Left lung (tissue), 10 donors: ENCODE measurements around the gene MTURN. TPM values are rescaled to one million over a fixed set of nuclear protein-coding genes. Genes with fewer than 3 reads are reported as not detected.

ENCODE experiments used
- ATAC-seq: fragments of 200-7000 bp; cut with Tn5 transposase; one replicate; pipeline ENCODE4 v1.9.1; 2020; ENCODE audit warnings: moderate library complexity
- DNase-seq, 4 donors: peaks; one replicate each; pipeline ENCODE4 v3.0.0-alpha.2; 2013 to 2020
- H3K27ac ChIP-seq, 2 donors: fragments of 200-600 bp; sonication (generic) in 1 of 2; one replicate each; pipeline versions ENCODE4 v1.5.0 to v1.8.0; 2020 to 2021
- H3K27me3 ChIP-seq, 2 donors: fragments of 200-600 bp; sonication (generic) in 1 of 2; one replicate each; pipeline versions ENCODE4 v1.5.0 to v1.8.0; 2020 to 2021
- H3K36me3 ChIP-seq, 2 donors: fragments of 200-600 bp; sonication (generic) in 1 of 2; one replicate each; pipeline versions ENCODE4 v1.5.0 to v1.8.0; 2020 to 2021
- H3K4me1 ChIP-seq, 2 donors: fragments of 200-600 bp; one replicate each; pipeline ENCODE4 v1.8.0; 2021
- H3K4me3 ChIP-seq, 2 donors: fragments of 200-600 bp; sonication (generic) in 1 of 2; one replicate each; pipeline versions ENCODE4 v1.5.0 to v1.8.0; 2020 to 2021; ENCODE audit warnings: mild to moderate bottlenecking in 1 of 2
- H3K9me3 ChIP-seq, 2 donors: fragments of 200-600 bp; sonication (generic) in 1 of 2; one replicate each; pipeline versions ENCODE4 v1.5.0 to v1.8.0; 2020 to 2021
- CTCF ChIP-seq, 2 donors: fragments of 200-600 bp; sonication (generic) in 1 of 2; IDR thresholded peaks; one replicate each; pipeline versions ENCODE4 v1.5.0 to v1.8.0; 2021; ENCODE audit warnings: antibody characterized with exemption in 2 of 2
- intact Hi-C, 2 donors: fragments of 100-400 bp; cut with DNase I; formaldehyde crosslinking; loops; one replicate each; pipeline versions ENCODE4 v1.11.2 to v1.14.2; 2022
- polyA plus RNA-seq, 6 donors: library from polyadenylated mRNA; unstranded; fragments of 120-200 nt; gene quantifications; one replicate each; pipeline ENCODE4 v1.2.1, GENCODE V29; 2013; ENCODE audit not compliant: insufficient read length in 6 of 6
- total RNA-seq, 2 donors: library from RNA; stranded (reverse); fragmentation: NEBNext Ultra II Directional; extraction: Animal tissue kit (Norgen Biotek cat#: 25700); gene quantifications; one replicate each; pipeline ENCODE4 v1.2.1, GENCODE V29; 2021
- donor health status: DM: no; HTN: yes; CAD: no.
- donor health status: DM: no; HTN: no; CAD: no.

MTURN gene
- total and polyA plus RNA-seq, 8 donors = 15.6 to 78.2 (median 67.0) TPM

DNA sequence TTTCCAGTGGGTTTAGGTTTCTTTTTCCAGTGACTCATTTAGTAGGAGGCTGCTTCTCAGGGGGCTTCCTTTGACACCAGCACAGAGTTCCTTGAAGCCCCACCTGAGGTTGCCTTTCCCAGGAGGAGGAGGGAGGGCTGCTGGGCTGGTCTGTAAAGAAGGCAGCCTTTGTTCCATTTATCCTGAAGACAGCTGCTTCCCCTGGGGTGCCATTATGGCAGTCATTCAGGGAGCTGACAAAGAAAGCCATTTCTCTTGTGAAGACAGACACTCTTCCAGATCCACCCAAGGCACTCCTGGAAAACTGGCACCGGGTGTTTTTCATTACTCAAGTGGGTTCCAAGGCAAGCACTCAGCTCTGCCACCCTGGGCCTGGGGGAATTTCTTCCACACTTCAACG lies 54.0 kb downstream of the MTURN start:
- Histone ChIP-seq H3K27me3 (no peaks in the 10 kb centered on the region), H3K4me1 (peaks cover 5 to 12% of the 10 kb centered on the region in 2 donors), H3K36me3 (no peaks in the 10 kb centered on the region), H3K27ac (no peak overlapping the region), H3K4me3 (no peak overlapping the region), H3K9me3 (peaks cover 0 to 13% of the 10 kb centered on the region in 2 donors)
- DNase-seq (no peak), ATAC-seq (no peak)
- intact Hi-C loops = no loop called here
- no peak for TF ChIP-seq CTCF (IDR thresholded peaks at IDR 0.05)

GRCh38 chr7:30191809-30192208 lies 57.0 kb downstream of the MTURN start:
- Histone ChIP-seq H3K9me3 (peaks cover 0 to 21% of the 10 kb centered on the region in 2 donors), H3K36me3 (no peaks in the 10 kb centered on the region), H3K4me3 (no peak overlapping the region), H3K4me1 (no peaks in the 10 kb centered on the region), H3K27me3 (no peaks in the 10 kb centered on the region), H3K27ac (no peak overlapping the region)
- ATAC-seq (no peak), DNase-seq (no peak)
- no peak for TF ChIP-seq CTCF (IDR thresholded peaks at IDR 0.05)
- intact Hi-C loops = no loop called here

DNA sequence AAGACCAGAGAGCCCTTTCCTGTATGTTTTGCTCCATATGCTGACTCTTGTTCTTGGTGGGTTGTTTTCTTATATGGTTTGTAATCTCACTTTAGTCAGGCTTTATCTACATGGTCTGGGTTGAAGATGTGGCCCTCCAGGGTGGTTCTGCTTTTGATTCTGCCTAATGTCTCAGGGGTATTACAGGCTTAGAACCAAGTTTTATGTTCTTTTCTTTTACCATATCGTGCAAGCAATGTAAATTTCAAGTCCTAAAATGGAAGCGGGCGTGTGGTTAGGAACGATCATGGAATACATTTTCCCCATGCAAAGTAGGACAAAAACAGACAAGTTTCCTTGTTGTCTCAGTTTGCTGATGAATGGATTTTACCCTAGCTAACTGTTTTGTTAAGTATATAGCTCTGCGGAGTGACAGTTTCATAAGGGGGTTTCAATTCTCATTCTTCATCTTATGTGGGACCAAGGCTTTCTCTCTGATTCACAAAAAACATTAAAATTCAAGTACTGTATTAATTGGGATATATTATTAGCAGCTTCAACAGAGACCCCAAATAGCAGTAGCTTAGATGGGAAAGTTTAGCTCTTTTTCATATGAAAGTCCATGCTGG lies 58.7 kb downstream of the MTURN start:
- DNase-seq = no peak
- Histone ChIP-seq H3K36me3 (no peaks in the 10 kb centered on the region), H3K4me1 (no peaks in the 10 kb centered on the region), H3K27ac (no peak overlapping the region), H3K27me3 (no peaks in the 10 kb centered on the region), H3K4me3 (no peak overlapping the region), H3K9me3 (peaks cover 0 to 14% of the 10 kb centered on the region in 2 donors)
- no peak for ATAC-seq
- no peak for TF ChIP-seq CTCF (IDR thresholded peaks at IDR 0.05)
- intact Hi-C loops = no loop called here

GRCh38 chr7:30196408-30196807 lies 61.6 kb downstream of the MTURN start:
- no peak for TF ChIP-seq CTCF (IDR thresholded peaks at IDR 0.05)
- H3K36me3 ChIP-seq = no peaks in the 10 kb centered on the region
- intact Hi-C loops = no loop called here
- no peak overlapping the region for H3K4me3 ChIP-seq
- H3K27me3 ChIP-seq = no peaks in the 10 kb centered on the region
- ATAC-seq = no peak
- no peak for DNase-seq
- no peak overlapping the region for H3K27ac ChIP-seq
- H3K4me1 ChIP-seq = no peaks in the 10 kb centered on the region
- peaks cover 0 to 14% of the 10 kb centered on the region in 2 donors for H3K9me3 ChIP-seq

- DNase-seq (no peak), ATAC-seq (no peak)
- Histone ChIP-seq H3K4me3 (no peak overlapping the region), H3K4me1 (no peaks in the 10 kb centered on the region), H3K27ac (no peak overlapping the region), H3K27me3 (no peaks in the 10 kb centered on the region), H3K36me3 (no peaks in the 10 kb centered on the region), H3K9me3 (peaks cover 0 to 14% of the 10 kb centered on the region in 2 donors)
- intact Hi-C loops = no loop called here
- no peak for TF ChIP-seq CTCF (IDR thresholded peaks at IDR 0.05)
Measured at GRCh38 chr7:30197438-30197837, 62.7 kb downstream of the MTURN start.
